RWPE2 (cell line): Measurements from ENCODE around the gene IFT80.

Experiments used
- ATAC-seq: fragments of 200-7000 bp; cut with Tn5 transposase; 3 replicates; pipeline ENCODE4 v1.9.1; 2021; ENCODE audit warnings: low read depth
- DNase-seq: peaks from one replicate; pipeline ENCODE4 v3.0.0-alpha.2; 2020; ENCODE audit warnings: low spot score
- H3K27ac ChIP-seq: fragments of 450-650 bp; 2 replicates; pipeline ENCODE4 v1.5.1; 2017; ENCODE audit warnings: mild to moderate bottlenecking; ENCODE audit not compliant: poor library complexity, severe bottlenecking
- H3K27me3 ChIP-seq: fragments of 250-450 bp; sonication (Bioruptor Pico); 2 replicates; pipeline ENCODE4 v1.5.1; 2021; ENCODE audit warnings: mild to moderate bottlenecking, moderate library complexity; ENCODE audit not compliant: insufficient read depth, poor library complexity, severe bottlenecking
- H3K36me3 ChIP-seq: fragments of 250-450 bp; sonication (Bioruptor Pico); 2 replicates; pipeline ENCODE4 v1.5.1; 2020; ENCODE audit warnings: low read depth, mild to moderate bottlenecking, moderate library complexity
- H3K4me1 ChIP-seq: fragments of 250-450 bp; sonication (Bioruptor Pico); 2 replicates; pipeline ENCODE4 v1.5.1; 2021; ENCODE audit warnings: mild to moderate bottlenecking, moderate library complexity; ENCODE audit not compliant: insufficient read depth, poor library complexity, severe bottlenecking
- H3K4me3 ChIP-seq: fragments of 250-450 bp; sonication (Bioruptor Pico); 2 replicates; pipeline ENCODE4 v1.5.1; 2021; ENCODE audit warnings: mild to moderate bottlenecking, moderate library complexity; ENCODE audit not compliant: severe bottlenecking
- H3K9me3 ChIP-seq: fragments of 250-450 bp; sonication (Bioruptor Pico); 2 replicates; pipeline ENCODE4 v1.5.1; 2021; ENCODE audit warnings: mild to moderate bottlenecking, moderate library complexity; ENCODE audit not compliant: severe bottlenecking
- TF ChIP-seq, protein P1 (sequence below): fragments of 450-650 bp; IDR thresholded peaks from one replicate; pipeline ENCODE4 v1.5.1; 2017; ENCODE audit warnings: mild to moderate bottlenecking, moderate library complexity; ENCODE audit not compliant: poor library complexity, severe bottlenecking

The IFT80 gene

GRCh38 chr3:160444411-160444810 lies 45.4 kb upstream of the IFT80 start:
- ATAC-seq: no peak
- Histone ChIP-seq H3K36me3 (peaks cover 69% of the 10 kb centered on the region), H3K27me3 (no peaks in the 10 kb centered on the region), H3K9me3 (no peaks in the 10 kb centered on the region), H3K4me3 (no peak overlapping the region), H3K27ac (no peak overlapping the region), H3K4me1 (peaks cover 15% of the 10 kb centered on the region)
- no peak for DNase-seq
- TF ChIP-seq, protein P1, sequence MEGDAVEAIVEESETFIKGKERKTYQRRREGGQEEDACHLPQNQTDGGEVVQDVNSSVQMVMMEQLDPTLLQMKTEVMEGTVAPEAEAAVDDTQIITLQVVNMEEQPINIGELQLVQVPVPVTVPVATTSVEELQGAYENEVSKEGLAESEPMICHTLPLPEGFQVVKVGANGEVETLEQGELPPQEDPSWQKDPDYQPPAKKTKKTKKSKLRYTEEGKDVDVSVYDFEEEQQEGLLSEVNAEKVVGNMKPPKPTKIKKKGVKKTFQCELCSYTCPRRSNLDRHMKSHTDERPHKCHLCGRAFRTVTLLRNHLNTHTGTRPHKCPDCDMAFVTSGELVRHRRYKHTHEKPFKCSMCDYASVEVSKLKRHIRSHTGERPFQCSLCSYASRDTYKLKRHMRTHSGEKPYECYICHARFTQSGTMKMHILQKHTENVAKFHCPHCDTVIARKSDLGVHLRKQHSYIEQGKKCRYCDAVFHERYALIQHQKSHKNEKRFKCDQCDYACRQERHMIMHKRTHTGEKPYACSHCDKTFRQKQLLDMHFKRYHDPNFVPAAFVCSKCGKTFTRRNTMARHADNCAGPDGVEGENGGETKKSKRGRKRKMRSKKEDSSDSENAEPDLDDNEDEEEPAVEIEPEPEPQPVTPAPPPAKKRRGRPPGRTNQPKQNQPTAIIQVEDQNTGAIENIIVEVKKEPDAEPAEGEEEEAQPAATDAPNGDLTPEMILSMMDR: no peak

- H3K4me1 ChIP-seq: peaks cover 3% of the 10 kb centered on the region
- no peaks in the 10 kb centered on the region for H3K27me3 ChIP-seq
- no peak overlapping the region for H3K27ac ChIP-seq
- DNase-seq (no peak), ATAC-seq (no peak)
- TF ChIP-seq, protein P1: no peak
- no peak overlapping the region for H3K4me3 ChIP-seq
- no peaks in the 10 kb centered on the region for H3K9me3 ChIP-seq
- H3K36me3 ChIP-seq: peaks cover 76% of the 10 kb centered on the region
Observed at GRCh38 chr3:160440687-160441086, 41.7 kb upstream of the IFT80 start.

DNA sequence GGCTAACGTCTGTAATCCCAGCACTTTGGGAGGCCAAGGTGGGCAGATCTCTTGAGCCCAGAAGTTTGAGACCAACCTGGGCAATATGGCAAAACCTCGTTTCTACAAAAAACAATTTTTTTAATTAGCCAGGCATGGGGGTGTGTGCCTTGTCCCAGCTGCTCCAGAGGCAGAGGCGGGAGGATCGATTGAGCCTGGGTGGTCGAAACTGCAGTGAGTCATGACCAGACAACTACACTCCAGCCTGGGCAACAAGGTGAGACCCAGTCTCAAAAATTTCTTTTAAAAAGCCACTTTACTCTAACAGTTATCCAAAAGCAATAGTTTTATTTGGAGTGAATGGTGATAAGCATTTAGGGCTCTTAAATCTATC lies 38.0 kb upstream of the IFT80 start:
- Histone ChIP-seq H3K27ac (no peak overlapping the region), H3K27me3 (no peaks in the 10 kb centered on the region), H3K4me1 (no peaks in the 10 kb centered on the region), H3K9me3 (no peaks in the 10 kb centered on the region), H3K4me3 (no peak overlapping the region), H3K36me3 (peaks cover 83% of the 10 kb centered on the region)
- ATAC-seq (peak; percentile 19; the same call in 1 of the 3 replicates), DNase-seq (no peak)
- TF ChIP-seq, protein P1: no peak

DNA sequence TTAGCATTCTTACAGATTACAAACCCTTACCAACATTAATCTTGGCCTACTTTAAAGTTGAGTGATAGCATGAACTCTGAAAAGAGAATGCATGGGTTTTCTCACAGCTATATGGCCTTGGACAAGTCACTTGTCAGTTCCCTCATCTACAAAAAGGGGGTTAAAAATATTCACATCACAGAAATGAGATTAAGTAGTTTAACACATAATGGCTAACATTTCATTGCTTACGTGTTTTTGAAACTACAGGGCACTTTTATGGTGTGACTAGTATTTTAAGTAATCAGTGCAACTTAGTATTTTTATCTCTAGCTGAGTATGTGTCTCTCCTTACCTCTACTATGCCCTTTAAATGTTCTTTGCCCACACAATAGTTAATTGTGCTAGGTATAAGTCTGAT lies 36.7 kb upstream of the IFT80 start:
- H3K27ac ChIP-seq: no peak overlapping the region
- H3K4me3 ChIP-seq: no peak overlapping the region
- H3K9me3 ChIP-seq: no peaks in the 10 kb centered on the region
- H3K36me3 ChIP-seq: peaks cover 96% of the 10 kb centered on the region
- TF ChIP-seq, protein P1: no peak
- ATAC-seq (no peak), DNase-seq (no peak)
- H3K27me3 ChIP-seq: no peaks in the 10 kb centered on the region
- no peaks in the 10 kb centered on the region for H3K4me1 ChIP-seq

DNA sequence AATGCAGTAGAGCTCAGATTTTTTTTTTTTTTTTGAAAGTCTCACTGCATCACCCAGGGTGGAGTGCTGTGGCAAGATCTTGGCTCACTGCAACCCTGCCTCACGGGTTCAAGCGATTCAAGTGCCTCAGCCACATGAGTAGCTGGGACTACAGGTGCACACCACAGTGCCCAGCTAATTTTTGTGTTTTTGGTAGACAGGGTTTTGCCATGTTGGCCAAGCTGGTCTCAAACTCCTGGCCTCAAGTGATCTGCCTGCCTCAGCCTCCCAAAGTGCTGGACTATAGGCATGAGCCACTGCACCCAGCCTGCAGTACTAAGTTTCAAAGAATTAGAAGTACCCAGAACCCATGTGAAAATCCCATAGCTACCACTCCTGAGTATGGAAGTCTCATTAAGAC lies 36.1 kb upstream of the IFT80 start:
- TF ChIP-seq, protein P1: no peak

More for the DNA sequence above, 36.1 kb upstream of the IFT80 start:
- Histone ChIP-seq H3K4me1 (no peaks in the 10 kb centered on the region), H3K9me3 (no peaks in the 10 kb centered on the region), H3K4me3 (no peak overlapping the region), H3K27me3 (no peaks in the 10 kb centered on the region), H3K27ac (no peak overlapping the region), H3K36me3 (peaks cover 98% of the 10 kb centered on the region)
- no peak for DNase-seq
- no peak for ATAC-seq
